Measurements from ENCODE around the gene NPFFR1. TPM values are rescaled to one million over a fixed set of nuclear protein-coding genes. Genes with fewer than 3 reads are reported as not detected.

NPFFR1 gene
- total RNA-seq, 1 experiment from 2014 or later, result 0.05 TPM

- ATAC-seq, result no peak
- in situ Hi-C loops (cut with HindIII; ENCODE audit: low pct_unique_long_range_greater_than_20kb, low sequenced_read_pairs) (no loop called here), intact Hi-C loops (cut with micrococcal nuclease; ENCODE audit: unreplicated experiment) (no loop called here)
- Histone ChIP-seq H3K27me3 (ENCODE audit: control insufficient read depth, insufficient read depth, low read length) (peaks cover 5% of the 10 kb centered on the region), H3K4me1 (ENCODE audit: control insufficient read depth, insufficient read depth, low read length) (no peaks in the 10 kb centered on the region), H3K27ac (ENCODE audit: low read length) (no peak overlapping the region), H3K9me3 (ENCODE audit: control insufficient read depth, insufficient read depth, low read depth, low read length) (no peaks in the 10 kb centered on the region), H3K36me3 (ENCODE audit: control insufficient read depth, insufficient read depth, low read length) (no peaks in the 10 kb centered on the region), H3K4me3 (ENCODE audit: low read depth in 2 of 2, low read length in 2 of 2) (no peak overlapping the region)
- CTCF ChIA-PET, result no interaction called here
- no peak for TF ChIP-seq REST (IDR thresholded peaks at IDR 0.05; ENCODE audit: insufficient read depth in 1 of 2, low read depth in 2 of 2, low read length in 1 of 2)
- no peak for TF ChIP-seq POLR2AphosphoS5 (IDR thresholded peaks at IDR 0.05; ENCODE audit: low read depth, low read length)
- TF ChIP-seq SIN3A (IDR thresholded peaks at IDR 0.05; ENCODE audit: borderline replicate concordance, insufficient read depth, low read depth, low read length), result no peak
- TF ChIP-seq CTCF (IDR thresholded peaks at IDR 0.05), result no peak
- no peak for DNase-seq (ENCODE audit: low read depth, low spot score)
- no TSS peak for BruUV-seq (replicated peaks)
- POLR2A ChIA-PET, result no interaction called here
Measured at GRCh38 chr10:70289739-70290138, 5.9 kb upstream of the NPFFR1 start.

GRCh38 chr10:70286616-70287015 is 2.8 kb upstream of the NPFFR1 start:
- intact Hi-C loops (cut with micrococcal nuclease; ENCODE audit: unreplicated experiment) (no loop called here), in situ Hi-C loops (cut with HindIII; ENCODE audit: low pct_unique_long_range_greater_than_20kb, low sequenced_read_pairs) (no loop called here)
- Histone ChIP-seq H3K4me3 (ENCODE audit: low read depth in 2 of 2, low read length in 2 of 2) (no peak overlapping the region), H3K9me3 (ENCODE audit: control insufficient read depth, insufficient read depth, low read depth, low read length) (no peaks in the 10 kb centered on the region), H3K36me3 (ENCODE audit: control insufficient read depth, insufficient read depth, low read length) (no peaks in the 10 kb centered on the region), H3K27ac (ENCODE audit: low read length) (no peak overlapping the region), H3K27me3 (ENCODE audit: control insufficient read depth, insufficient read depth, low read length) (peaks cover 22% of the 10 kb centered on the region), H3K4me1 (ENCODE audit: control insufficient read depth, insufficient read depth, low read length) (no peaks in the 10 kb centered on the region)
- no peak for TF ChIP-seq TCF7L2 (IDR thresholded peaks at IDR 0.05; ENCODE audit: low read depth, low read length)
- TF ChIP-seq REST (IDR thresholded peaks at IDR 0.05; ENCODE audit: insufficient read depth in 1 of 2, low read depth in 2 of 2, low read length in 1 of 2), result no peak
- no peak for TF ChIP-seq SIN3A (IDR thresholded peaks at IDR 0.05; ENCODE audit: borderline replicate concordance, insufficient read depth, low read depth, low read length)
- no peak for TF ChIP-seq CTCF (IDR thresholded peaks at IDR 0.05)
- no peak for TF ChIP-seq POLR2AphosphoS5 (IDR thresholded peaks at IDR 0.05; ENCODE audit: low read depth, low read length)
- CTCF ChIA-PET, result no interaction called here
- ATAC-seq (no peak), DNase-seq (ENCODE audit: low read depth, low spot score) (no peak)
- BruUV-seq (replicated peaks), result no TSS peak
- POLR2A ChIA-PET, result no interaction called here

All from Panc1 (cell line).